HG03045 (cell line): ENCODE data around the gene ARG2.

Experiments
- ATAC-seq: cut with Tn5 transposase; IDR thresholded peaks from one replicate; pipeline ENCODE4 v1.9.1; 2021; ENCODE audit warnings: mild to moderate bottlenecking, moderate library complexity; ENCODE audit not compliant: unreplicated experiment

ARG2 gene

DNA sequence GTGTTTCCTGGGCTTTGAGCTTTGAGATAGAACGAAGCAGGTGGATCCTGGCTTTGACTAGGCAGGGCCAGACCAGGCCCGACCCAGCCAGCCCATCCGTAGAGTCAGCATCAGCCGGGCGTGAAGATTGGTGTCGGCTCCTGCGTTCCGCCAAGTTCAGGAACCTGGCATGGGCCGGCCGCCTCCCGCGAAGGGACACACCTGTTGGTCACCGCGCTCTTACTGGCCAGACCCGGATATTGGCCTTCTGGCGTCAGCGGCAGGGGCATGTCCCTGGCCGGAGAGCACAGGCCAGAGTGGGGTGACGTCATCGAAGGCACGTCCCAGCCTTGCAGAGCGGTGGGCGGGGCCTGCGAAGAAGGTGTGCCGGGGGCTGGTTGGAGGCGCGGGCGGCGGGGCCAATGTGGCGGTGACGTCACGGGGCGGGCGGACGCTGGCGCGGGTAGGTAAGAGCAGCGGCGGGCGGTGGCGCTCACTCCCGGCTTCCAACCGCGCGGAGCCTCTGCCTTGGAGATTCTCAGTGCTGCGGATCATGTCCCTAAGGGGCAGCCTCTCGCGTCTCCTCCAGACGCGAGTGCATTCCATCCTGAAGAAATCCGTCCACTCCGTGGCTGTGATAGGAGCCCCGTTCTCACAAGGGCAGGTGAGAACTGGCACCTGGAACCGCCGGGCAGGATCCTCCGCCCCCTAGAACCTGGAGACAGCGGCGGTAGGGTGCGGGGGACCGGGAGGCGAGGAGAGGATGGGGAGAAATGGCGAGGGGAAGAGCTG, at the start of gene ARG2:
Gene ARG2 (plus strand): TSS at position 475 of the 771 bp plus-strand sequence. CDS start 58 bp downstream, at position 533.
- ATAC-seq, result peak; percentile 94

DNA sequence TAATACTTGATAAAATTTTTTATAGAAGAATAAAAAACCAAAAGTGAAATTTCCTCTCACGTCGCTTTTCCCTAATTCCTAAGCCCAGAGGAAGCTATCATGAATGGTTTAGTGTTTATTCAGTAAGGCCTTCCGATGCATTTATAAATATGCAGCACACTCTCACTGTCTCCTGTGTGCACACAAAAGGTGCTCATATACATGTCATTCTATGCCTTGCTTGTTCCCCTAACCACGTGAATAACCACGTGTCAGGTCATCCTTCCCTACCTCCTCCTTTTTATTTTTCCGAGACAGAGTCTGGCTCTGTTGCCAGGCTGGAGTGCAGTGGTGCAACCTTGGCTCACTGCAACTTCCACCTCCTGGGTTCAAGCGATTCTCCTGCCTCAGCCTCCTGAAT, 49.3 kb upstream of the ARG2 start:
- no peak for ATAC-seq

DNA sequence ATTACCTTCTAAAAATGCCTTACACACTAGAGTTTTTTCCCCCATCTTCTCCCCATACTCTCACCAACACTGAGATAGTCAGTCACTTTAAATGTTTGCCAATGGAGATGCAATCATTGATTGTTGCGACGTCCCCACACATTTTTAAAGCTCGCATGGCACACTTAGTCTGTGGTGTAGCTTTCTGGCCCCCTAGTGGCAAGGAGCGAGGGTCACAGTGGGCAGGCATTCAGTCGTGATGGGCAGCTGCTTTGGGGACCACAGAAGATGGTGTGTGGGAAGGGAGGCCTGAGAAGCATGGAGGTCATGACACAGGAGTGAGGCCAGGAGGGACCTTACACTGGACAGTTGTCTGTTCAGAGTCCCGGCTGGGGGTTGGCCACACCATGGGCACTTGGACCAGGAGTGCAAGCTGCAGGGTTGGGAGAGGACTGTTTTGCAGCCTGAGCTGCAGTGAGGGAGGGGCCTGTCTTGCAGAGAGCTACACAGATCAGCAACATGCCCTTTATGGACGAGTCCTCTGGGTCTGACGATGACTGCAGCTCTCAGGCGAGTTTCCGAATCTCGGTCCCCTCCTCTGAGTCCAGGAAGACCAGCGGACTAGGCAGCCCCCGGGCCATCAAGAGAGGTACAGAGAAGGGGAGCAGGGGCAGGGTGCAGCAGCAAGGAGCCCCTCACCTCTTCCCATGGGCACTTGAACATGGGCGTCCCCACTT, 48.3 kb upstream of the ARG2 start:
- no peak for ATAC-seq

DNA sequence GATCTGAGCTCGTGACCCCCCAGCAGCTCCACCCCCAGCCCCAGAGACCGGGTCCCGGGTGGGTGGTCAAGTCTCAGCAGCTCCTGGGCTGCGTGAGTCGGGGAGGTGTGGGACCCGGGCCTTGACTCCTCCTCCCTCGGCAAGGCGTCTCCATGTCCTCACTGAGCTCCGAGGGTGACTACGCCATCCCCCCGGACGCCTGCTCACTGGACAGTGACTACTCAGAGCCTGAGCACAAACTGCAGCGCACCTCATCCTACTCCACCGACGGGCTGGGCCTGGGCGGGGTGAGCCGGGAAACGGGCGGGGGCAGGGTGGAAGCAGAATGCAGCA, 47.8 kb upstream of the ARG2 start:
- ATAC-seq, result no peak

DNA sequence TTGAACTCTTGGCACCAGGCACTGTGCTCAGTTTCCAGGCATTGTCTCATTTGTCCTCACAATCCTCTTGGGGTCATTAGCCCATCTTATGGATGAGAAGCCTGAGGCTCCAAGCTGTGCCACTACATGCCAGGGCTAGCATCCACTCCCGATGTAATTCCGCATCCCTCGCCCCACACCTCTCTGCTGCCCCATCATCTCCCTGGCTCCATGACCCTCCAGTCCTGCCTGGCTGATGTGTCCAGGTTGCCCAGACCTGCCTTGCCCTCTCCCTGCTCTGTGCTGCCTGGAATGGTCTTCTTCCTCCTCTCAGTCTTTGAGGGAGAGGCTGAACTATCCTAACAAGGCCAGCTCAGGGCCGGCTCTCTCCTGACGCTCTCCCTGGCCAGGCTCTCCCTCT, 47.1 kb upstream of the ARG2 start:
- no peak for ATAC-seq

DNA sequence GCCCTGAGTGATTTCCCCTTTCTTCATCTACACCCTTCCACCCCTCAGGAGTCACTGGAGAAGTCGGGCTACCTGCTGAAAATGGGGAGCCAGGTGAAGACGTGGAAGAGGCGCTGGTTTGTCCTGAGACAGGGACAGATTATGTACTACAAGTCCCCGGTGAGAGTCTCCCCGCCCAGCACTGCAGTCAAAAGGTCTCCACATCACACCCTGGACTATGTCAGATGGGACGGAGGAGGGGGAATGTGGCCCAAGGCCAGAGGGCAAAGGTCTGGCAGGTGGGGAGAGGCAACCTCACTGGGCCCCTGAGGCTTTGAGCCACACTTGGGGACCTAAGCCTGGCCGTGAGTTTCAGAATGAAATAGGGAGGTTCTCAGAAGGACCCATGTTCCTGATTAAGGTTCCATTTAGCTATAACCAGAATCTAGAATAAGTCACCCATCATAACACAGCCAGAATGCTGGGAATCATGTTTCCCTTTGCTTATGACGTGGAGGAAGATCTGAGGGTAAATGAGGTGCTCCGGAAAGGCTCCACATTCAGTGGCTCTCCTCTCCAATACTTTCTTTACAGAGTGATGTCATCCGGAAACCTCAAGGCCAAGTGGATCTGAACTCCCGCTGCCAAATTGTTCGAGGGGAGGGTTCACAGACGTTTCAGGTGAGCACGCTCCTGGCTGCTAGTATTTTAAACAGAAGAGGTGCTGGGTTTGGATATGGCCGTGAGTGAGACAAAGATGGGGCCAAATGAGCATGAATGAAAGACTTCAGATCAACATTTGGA, 46.3 kb upstream of the ARG2 start:
- no peak for ATAC-seq

DNA sequence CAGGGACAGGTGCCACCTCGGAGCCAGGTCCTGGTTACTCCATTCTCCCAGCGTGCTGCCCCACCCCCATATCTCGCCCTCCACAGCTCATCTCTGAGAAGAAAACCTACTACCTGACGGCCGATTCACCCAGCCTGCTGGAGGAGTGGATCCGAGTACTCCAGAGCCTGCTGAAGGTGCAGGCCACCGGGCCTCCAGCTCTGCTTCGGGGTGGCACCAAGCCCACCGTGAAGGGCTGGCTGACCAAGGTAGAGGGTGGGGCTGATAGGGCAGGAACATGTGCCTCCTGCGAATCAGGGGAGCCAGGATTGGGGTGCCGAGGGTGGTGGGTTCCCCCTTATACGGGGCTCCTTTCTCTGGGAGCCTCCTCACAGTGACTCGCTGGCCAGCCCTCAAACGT, 45.6 kb upstream of the ARG2 start:
- no peak for ATAC-seq

DNA sequence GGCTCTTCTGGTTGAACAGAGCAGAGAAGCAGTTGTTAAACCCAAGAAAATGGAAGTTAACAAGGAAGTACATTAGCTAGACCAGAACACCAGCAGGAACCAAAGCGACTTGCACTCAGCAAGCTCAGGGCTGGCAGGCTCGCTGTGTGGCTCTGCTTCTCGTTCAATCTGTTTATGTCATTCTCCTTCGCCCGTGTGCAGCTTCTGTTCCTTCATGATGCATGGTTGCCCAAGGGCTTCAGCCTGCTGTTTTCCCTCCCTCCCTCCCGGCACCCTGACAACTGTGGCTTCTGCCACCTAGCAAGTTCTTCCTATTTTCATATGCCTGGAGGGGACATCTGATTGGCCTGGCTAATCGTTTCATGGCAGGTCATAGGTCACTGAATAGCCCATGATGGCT, 44.9 kb upstream of the ARG2 start:
- no peak for ATAC-seq

DNA sequence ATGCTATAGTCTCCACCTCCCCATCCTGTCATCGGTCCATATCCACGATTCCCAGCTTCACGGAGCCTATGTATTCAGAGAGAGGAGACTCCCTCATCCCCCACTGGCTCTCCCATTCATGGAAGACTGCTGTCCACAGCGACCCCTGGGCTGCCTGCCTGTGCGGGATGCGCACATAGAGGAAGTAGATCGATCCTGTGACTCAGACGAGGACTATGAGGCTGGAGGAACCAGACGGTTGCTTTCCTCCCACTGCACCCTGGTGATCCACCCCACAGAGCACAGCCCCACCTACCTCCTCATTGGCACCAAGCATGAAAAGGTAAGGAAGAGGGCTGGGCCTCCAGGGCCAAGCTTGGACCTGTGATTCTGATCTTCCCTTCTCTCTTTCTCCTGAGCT, 44.0 kb upstream of the ARG2 start:
- no peak for ATAC-seq

DNA sequence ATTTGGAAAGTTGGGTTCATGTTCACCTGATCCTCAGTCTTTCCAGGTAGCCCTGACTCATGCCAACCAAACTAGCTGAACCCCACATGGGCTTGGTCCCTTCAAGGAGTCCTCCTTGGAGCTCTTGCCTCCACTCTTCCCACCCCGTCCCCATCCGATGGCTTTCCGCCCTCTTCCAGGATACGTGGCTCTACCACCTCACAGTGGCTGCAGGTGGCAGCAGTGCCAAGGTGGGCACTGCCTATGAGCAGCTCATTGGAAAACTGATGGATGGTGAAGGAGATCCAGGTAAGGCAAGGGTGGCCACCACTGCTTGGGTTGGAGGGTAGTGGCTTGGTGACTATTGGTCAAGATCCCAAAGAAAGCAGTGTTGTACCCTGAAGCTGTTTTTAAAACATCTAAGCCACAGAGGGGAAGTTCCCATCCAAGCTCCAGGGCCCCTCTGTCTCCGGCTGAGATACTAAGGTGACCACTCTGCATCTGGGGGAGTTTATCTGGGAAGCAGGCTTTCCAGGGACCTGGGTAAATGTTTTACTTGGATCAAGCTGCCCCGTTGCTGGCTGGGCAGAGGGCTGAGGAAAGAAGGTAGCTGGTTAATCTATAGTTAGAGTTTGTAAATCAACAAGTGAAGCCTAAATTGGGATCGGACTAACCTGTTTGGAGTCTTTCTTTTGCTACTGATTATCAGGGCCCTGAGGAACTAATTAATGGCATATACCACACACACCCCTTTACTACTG, 43.3 kb upstream of the ARG2 start:
- ATAC-seq, result no peak

DNA sequence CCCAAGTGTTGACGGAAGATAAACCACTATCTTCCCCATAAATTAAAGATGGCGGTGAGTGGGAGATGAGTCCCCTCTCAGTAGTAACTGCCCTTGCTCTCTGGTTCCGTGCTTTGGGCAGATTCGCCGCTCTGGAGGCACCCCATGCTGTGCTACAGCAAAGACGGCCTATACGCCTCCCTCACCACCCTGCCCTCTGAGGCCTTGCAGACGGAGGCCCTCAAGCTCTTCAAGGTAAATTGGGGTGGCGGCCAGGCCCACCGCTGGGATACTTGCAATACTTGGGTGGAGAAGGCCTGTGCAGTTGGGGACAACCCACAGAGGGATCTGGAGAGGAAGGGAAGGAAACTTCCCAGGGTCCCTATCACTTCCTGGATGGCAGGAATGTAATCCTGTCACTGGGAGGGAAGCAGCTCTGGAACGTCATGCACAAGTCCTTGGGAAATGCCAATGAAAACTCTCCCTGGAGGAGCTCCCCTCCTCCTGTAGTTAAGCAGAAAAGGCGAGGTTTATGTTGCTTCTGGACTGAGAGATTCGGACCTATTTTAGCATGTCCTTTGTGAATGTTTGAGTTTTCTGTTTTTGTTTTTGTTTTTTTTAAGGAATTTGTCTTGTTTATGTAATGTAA, 42.4 kb upstream of the ARG2 start:
- ATAC-seq, result no peak

DNA sequence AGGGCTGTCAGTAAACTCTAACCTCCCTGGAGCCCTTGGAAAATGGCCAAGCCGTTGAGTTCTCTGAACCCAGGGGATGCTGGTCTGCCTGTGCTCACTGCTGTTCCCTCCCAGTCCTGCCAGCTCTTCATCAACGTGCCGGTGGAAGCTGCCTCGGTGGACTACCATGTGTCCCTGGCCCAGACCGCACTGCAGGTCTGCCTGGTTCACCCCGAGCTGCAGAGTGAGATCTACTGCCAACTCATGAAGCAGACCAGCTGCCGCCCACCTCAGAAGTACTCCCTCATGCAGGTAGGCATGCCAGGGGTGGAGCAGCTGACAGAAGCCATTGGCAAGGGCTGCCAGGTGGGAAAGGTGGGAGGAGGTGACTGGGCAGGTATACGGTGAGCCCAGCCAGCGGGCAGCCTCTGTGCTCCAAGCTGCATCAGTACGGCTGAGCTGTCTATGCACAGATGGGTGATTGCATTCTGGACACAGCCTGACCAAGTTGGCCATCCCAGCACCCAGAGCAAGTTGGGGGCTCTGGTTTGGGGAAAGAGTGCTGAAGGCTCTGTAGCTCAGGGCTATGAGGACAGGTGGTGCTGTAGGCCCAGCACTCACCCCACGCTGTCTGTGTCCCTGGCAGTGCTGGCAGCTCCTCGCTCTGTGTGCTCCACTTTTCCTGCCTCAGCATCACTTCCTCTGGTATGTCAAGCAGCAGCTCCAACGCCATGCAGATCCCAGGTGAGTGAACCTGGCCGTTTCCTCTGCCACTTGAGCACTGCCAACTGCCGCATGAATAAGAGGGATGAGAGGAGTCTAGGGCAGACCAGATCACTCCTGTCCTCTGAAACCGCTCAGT, 41.6 kb upstream of the ARG2 start:
- no peak for ATAC-seq

DNA sequence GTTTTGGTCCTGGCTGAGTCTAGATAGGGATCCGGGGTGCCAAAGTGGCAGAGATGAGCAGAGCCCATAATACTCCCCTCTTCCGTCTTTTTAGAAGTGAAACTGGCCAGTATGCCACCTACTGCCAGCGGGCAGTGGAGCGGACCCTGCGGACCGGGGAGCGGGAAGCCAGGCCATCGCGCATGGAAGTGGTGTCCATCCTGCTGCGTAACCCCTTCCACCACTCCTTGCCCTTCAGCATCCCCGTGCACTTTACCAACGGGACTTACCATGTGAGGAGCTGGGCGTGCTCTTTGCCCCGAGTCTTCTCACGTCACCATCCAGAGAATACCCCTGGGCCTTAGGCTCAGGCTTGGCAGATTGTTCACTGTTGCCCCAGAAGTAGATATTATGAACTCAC, 40.7 kb upstream of the ARG2 start:
- ATAC-seq, result no peak

DNA sequence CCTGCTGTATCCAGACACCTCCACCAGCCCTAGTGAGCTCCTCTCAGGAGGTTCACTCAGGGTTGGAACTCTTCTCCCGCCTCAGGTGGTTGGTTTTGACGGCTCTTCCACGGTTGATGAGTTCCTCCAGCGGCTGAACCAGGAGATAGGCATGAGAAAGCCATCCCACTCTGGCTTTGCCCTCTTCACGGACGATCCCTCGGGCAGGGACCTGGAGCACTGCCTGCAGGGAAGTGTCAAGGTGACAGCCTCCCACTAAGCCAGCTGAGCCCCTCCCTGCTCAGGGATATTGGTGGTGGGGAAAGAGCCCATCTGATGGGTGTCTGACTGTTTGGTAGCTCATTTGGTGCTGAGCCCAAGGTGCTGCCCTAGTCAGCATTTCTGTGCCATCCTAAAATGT, 40.1 kb upstream of the ARG2 start:
- ATAC-seq, result no peak

DNA sequence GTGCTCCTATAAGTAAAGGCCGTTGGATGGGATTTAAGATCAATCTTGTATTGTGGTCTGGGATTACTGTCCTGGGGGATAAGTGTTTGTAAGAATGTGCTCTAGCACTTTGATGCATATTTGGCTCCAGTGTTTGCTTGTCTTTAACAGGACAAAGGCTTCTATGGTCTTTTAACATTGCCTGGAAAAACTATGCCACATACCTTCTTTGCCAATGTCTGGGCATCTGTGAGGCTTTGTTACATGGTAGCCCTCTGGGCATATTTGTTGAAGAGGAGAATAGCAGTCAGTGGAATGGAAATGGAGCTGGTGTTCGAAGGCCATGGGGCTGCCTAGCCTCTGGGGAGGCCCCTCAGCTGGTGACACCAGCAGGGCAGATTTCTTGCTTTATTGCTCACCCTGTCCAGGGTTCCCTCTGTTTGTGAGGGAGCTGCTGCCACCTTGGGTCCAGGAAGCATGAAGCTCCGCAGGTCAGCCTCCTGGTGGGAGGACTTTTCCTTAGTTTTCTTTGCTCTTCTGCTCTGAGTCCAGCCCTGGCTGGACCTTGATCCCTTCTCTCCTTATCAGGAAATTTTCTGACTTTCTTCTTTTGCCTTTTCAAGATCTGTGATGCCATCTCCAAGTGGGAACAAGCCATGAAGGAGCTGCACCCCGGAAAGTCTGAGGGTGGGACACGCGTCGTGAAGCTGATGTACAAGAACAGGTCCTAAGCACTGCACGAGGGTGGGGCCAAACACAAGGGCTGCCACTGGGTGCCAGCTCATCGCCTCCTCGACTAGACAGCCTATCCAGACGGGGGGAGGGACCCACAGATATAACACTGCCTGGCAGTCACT, 39.2 kb upstream of the ARG2 start:
- no peak for ATAC-seq

DNA sequence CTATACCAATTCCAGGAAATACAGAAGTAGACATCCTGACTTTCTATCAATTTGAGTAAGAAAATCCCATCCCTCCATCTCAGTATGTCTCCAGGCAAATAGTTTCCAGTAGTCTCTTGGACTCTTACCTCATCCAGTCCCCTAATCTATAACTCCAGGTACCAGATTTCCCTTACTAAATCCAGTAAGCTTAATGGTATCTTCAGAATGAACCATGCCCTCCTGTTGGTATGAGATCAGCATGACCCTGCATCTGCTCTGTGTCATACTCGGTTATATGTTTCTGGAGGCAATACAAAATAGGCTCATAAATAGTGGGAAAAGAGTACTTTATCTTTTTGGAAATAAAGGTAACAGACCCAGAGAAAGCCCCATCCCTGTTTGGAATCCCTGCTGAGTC, 38.1 kb upstream of the ARG2 start:
- ATAC-seq, result no peak

DNA sequence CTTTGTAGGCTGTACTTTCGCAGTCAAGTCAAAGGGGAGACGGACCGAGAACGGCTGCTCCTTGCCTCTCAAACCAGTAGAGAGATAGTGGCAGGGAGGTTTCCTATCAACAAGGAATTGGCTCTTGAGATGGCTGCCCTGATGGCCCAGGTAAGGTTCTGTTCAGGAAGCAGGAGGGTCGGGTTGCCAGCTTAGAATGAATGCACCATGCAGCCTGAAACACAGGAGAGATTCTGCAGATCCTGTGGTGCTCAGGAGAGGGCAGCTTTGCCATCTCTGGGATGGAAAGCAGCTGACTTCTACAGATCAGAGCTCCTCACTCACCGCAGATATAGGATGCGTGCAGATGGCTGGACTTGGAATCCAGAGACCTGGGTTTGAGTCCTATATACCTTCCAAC, 37.7 kb upstream of the ARG2 start:
- no peak for ATAC-seq

DNA sequence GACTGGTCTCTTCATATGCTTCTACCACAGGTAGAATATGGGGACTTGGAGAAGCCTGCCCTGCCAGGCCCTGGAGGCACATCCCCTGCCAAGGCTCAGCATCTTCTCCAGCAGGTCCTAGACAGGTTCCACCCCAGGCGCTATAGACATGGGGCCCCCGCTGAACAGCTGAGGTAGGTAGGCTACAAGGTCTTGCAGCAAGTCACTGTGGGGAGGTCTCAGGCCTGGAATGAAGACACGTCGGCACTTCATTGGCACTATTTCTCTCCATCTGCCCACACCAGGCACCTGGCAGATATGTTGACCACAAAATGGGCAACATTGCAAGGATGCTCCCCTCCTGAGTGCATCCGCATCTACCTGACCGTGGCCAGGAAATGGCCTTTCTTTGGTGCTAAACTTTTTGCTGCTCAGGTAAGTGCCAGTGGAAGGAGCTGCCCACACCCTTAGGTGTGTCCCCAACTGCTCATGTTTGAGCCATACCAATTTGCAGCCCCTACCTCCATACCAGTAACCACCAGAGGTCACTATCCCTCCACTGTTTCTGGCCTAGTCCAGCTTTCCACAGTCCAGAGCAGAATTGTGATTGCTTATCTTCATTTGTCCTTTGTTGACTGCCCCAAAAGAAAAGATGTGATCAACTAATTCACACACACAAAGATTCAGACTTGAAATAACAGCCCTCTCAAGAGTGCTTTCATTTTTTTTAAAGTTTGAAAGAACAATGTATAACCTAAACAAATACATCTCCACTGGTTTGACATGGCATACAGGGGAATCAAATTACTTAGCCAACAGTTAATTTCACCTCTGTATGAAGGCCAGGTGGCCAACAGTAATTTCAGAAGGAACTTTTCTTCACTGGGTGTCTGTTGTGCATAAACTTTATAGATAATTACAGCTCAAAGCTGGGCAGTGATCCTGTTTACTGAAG, 35.7 kb upstream of the ARG2 start:
- ATAC-seq, result no peak
